Adrenal gland (tissue), 12 donors: ENCODE data around the gene DUSP18. TPM values are rescaled to one million over a fixed set of nuclear protein-coding genes. Genes with fewer than 3 reads are reported as not detected.

Experiments used
- DNase-seq, 7 donors: peaks; one replicate each; pipeline ENCODE4 v3.0.0-alpha.2; 2019 to 2020
- H3K27ac ChIP-seq, 5 donors: fragments of 200-600 bp; sonication (generic) in 4 of 5; 1 replicate in 3 of 5; 2 replicates in 2 of 5; pipeline versions ENCODE4 v1.5.1 to v1.8.0; 2016 to 2020; ENCODE audit warnings: mild to moderate bottlenecking in 1 of 5
- H3K27me3 ChIP-seq: fragments of 200-600 bp; 2 replicates; pipeline ENCODE4 v1.8.0; 2021
- H3K36me3 ChIP-seq, 2 donors: fragments of 200-600 bp; replicated peaks in 1 of 2; 1 replicate in 1 of 2; 2 replicates in 1 of 2; pipeline versions ENCODE4 v1.5.1 to v1.8.0; 2018 to 2022
- H3K4me1 ChIP-seq, 2 donors: fragments of 200-600 bp; replicated peaks in 1 of 2; 1 replicate in 1 of 2; 2 replicates in 1 of 2; pipeline versions ENCODE4 v1.5.1 to v1.8.0; 2018 to 2021
- H3K4me3 ChIP-seq, 4 donors: fragments of 200-600 bp; sonication (generic) in 3 of 4; one replicate each; pipeline ENCODE4 v1.5.1; 2016 to 2018
- H3K9me3 ChIP-seq, 3 donors: fragments of 200-600 bp; sonication (generic) in 1 of 3; replicated peaks in 1 of 3; 1 replicate in 2 of 3; 2 replicates in 1 of 3; pipeline versions ENCODE4 v1.5.1 to v1.8.0; 2016 to 2021
- POLR2A ChIP-seq, 2 donors: fragments of 450-650 bp; IDR thresholded peaks; one replicate each; pipeline ENCODE4 v1.6.1; 2017; ENCODE audit warnings: antibody characterized with exemption in 2 of 2, mild to moderate bottlenecking in 2 of 2, moderate library complexity in 1 of 2
- WGBS, 4 donors: extraction: QIAGEN DNeasy Blood & Tissue Kit in 2 of 4; methylation state at CpG; one replicate each; pipeline versions ENCODE4 v1.1.5 to v1.1.7; 2013 to 2017; 5-methylcytosine and 5-hydroxymethylcytosine counted together
- intact Hi-C, 2 donors: fragments of 100-400 bp; cut with DNase I; formaldehyde crosslinking; loops; one replicate each; pipeline versions ENCODE4 v1.14.1 to v1.15.0; 2022 to 2023
- polyA plus RNA-seq, 3 donors: library from polyadenylated mRNA; stranded (reverse); fragments of 200-250 nt in 2 of 3; fragments of 350-450 nt in 1 of 3; fragmentation: Illumina TruSeq in 1 of 3; extraction: RNeasy Lipid Tissue Mini Kit (QIAGEN cat#74804) in 1 of 3; gene quantifications; one replicate each; pipeline ENCODE4 v1.2.3, GENCODE V29; 2013 to 2014
- total RNA-seq, 9 donors: library from RNA; depleted of rRNA in 4 of 9; stranded (reverse); fragments of >200 nt in 4 of 9; fragments of 120-200 nt in 1 of 9; fragmentation: NEBNext Ultra II Directional in 1 of 9; extraction: Animal tissue kit (Norgen Biotek cat#: 25700) in 1 of 9; gene quantifications; one replicate each; pipeline versions ENCODE4 v1.1.0 to v1.2.4, GENCODE V29; 2013 to 2023
- TF ChIP-seq, protein P1 (sequence below), 6 experiments: fragments of 450-650 bp in 4 of 6; fragments of 200-600 bp in 2 of 6; sonication (generic) in 1 of 6; IDR thresholded peaks; 1 replicate in 5 of 6; 2 replicates in 1 of 6; pipeline versions ENCODE4 v1.5.1 to v1.8.0; 2016 to 2021; ENCODE audit warnings: antibody characterized with exemption in 6 of 6, mild to moderate bottlenecking in 2 of 6, moderate library complexity in 1 of 6
- donor health status: healthy with polysubstance abuse.
- donor health status: Bipolar disorder and iron deficiency.
- donor health status: DM: yes; HTN: yes; CAD: no.
- donor health status: DM: no; HTN: no; CAD: no.
- donor health status: DM: no; HTN: no; CAD: no.
- donor health status: DM: yes; HTN: yes; CAD: no.

Gene DUSP18
- total and polyA plus RNA-seq, 12 donors: 1.4 to 8.9 (median 5.4) TPM

DNA sequence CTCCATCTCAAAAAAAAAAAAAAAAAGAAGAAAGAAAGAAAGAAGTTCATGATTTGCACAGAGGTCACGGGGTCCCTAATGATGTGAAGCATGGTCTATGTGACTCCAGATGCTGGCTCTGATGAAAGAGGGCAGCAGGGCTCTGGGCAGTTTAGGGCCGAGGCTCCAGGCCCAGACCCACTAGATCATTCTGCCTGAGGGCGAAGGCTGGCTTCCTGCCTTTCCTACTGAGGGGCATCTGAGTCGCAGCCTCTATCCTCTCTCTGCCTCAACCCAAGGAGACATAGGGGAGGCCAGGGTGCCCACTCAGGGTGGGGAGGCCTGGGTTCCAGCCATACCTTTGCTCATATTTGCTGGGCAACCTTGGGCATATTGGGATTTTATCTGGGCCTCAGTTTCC is 27.3 kb downstream of the DUSP18 start:
- H3K9me3 ChIP-seq: no peaks in the 10 kb centered on the region
- intact Hi-C loops: no loop called here

DNA sequence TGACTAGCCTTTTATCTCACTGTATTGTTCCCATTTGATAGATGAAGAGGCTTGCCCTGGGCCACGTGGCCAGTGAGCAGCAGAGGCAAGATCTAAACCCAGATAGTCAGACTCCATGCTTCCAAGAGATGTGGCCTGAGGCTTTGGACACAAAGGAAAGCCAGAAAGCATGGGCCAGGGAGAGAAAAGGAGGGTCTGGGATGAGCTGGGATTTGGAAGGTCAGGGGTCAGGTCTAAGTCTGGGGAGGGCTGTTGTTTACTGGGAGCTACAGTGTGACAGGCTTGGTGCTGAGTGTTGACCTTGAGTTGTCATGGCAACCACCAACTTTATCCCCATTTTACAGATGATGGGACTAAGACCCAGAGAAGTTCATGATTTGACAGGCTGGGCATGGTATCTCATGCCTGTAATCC is 30.0 kb downstream of the DUSP18 start:
- no peak overlapping the region for H3K4me3 ChIP-seq
- TF ChIP-seq POLR2A (IDR thresholded peaks at IDR 0.05): no peak
- TF ChIP-seq, protein P1, sequence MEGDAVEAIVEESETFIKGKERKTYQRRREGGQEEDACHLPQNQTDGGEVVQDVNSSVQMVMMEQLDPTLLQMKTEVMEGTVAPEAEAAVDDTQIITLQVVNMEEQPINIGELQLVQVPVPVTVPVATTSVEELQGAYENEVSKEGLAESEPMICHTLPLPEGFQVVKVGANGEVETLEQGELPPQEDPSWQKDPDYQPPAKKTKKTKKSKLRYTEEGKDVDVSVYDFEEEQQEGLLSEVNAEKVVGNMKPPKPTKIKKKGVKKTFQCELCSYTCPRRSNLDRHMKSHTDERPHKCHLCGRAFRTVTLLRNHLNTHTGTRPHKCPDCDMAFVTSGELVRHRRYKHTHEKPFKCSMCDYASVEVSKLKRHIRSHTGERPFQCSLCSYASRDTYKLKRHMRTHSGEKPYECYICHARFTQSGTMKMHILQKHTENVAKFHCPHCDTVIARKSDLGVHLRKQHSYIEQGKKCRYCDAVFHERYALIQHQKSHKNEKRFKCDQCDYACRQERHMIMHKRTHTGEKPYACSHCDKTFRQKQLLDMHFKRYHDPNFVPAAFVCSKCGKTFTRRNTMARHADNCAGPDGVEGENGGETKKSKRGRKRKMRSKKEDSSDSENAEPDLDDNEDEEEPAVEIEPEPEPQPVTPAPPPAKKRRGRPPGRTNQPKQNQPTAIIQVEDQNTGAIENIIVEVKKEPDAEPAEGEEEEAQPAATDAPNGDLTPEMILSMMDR (IDR thresholded peaks at IDR 0.05): no peak
- WGBS, 4 donors: 53 to 76% (median 68%) methylated on average over 1 of the region's 1 CpG
- peaks cover 22 to 30% of the 10 kb centered on the region in 2 donors for H3K4me1 ChIP-seq
- intact Hi-C loops: loop anchor here (5.0 to 10.0 kb wide), 3 partner anchors 57 to 287 kb away; partner anchors contain the start of gene OSBP2 (in 1 of the 2)
- no peaks in the 10 kb centered on the region for H3K36me3 ChIP-seq
- no peaks in the 10 kb centered on the region for H3K9me3 ChIP-seq
- H3K27me3 ChIP-seq: no peaks in the 10 kb centered on the region
- no peak overlapping the region for H3K27ac ChIP-seq
- DNase-seq: no peak

More for the DNA sequence above, 27.3 kb downstream of the DUSP18 start:
- TF ChIP-seq POLR2A (IDR thresholded peaks at IDR 0.05): no peak
- TF ChIP-seq, protein P1 (IDR thresholded peaks at IDR 0.05): no peak
- H3K27ac ChIP-seq: no peak overlapping the region
- H3K27me3 ChIP-seq: no peaks in the 10 kb centered on the region
- H3K4me3 ChIP-seq: no peak overlapping the region
- 78 to 91% (median 91%) methylated on average over 3 to 4 of the region's 4 CpGs for WGBS, 4 donors
- no peak for DNase-seq
- H3K4me1 ChIP-seq: peaks cover 17 to 32% of the 10 kb centered on the region in 2 donors
- no peaks in the 10 kb centered on the region for H3K36me3 ChIP-seq

DNA sequence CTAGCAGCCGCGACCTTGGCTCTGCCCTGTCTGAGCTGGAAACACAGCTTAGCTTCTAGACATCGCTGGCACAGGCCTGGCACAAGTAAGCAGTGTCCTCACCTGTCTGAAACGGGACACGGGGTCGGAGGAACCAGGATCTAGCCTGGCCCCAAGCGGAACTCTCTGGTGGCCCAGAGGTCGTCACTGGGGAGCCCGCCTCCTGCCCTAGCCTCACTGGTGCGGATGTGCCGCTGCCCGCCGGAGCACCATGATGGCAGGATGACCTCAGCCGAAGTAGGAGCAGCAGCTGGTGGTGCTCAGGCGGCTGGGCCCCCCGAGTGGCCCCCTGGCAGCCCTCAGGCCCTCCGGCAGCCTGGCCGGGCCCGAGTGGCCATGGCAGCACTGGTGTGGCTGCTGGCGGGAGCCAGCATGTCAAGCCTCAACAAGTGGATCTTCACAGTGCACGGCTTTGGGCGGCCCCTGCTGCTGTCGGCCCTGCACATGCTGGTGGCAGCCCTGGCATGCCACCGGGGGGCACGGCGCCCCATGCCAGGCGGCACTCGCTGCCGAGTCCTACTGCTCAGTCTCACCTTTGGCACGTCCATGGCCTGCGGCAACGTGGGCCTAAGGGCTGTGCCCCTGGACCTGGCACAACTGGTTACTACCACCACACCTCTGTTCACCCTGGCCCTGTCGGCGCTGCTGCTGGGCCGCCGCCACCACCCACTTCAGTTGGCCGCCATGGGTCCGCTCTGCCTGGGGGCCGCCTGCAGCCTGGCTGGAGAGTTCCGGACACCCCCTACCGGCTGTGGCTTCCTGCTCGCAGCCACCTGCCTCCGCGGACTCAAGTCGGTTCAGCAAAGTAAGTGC is 31.2 kb downstream of the DUSP18 start:
- Histone ChIP-seq H3K36me3 (no peaks in the 10 kb centered on the region), H3K27me3 (no peaks in the 10 kb centered on the region), H3K9me3 (no peaks in the 10 kb centered on the region), H3K4me3 (peak overlapping the region in 3 of 4 donors; percentile 15 to 70 (median 50)), H3K27ac (peak overlapping the region in 3 of 5 donors; percentile 74 to 90 (median 83)), H3K4me1 (peaks cover 22 to 30% of the 10 kb centered on the region in 2 donors)
- DNase-seq: peak in 6 of 7 donors; percentile 28 to 67 (median 37)
- intact Hi-C loops: loop anchor here (5.0 to 10.0 kb wide), 3 partner anchors 58 to 288 kb away; partner anchors contain the start of gene OSBP2 (in 1 of the 2)
- TF ChIP-seq POLR2A (IDR thresholded peaks at IDR 0.05): no peak
- TF ChIP-seq, protein P1 (IDR thresholded peaks at IDR 0.05): no peak
- WGBS, 4 donors: 16 to 67% (median 58%) methylated on average over 7 to 45 of the region's 45 CpGs
